Measurements from ENCODE around the gene SPIN2A. TPM values are rescaled to one million over a fixed set of nuclear protein-coding genes. Genes with fewer than 3 reads are reported as not detected.
"Not testable (repeated sequence)": the region's sequence is repeated elsewhere in the genome, so short reads cannot be mapped to it uniquely, and the experiment has no call there.

SPIN2A gene
- total and polyA plus RNA-seq, 7 donors: 0.60 to 1.4 TPM; not detected in 5

DNA sequence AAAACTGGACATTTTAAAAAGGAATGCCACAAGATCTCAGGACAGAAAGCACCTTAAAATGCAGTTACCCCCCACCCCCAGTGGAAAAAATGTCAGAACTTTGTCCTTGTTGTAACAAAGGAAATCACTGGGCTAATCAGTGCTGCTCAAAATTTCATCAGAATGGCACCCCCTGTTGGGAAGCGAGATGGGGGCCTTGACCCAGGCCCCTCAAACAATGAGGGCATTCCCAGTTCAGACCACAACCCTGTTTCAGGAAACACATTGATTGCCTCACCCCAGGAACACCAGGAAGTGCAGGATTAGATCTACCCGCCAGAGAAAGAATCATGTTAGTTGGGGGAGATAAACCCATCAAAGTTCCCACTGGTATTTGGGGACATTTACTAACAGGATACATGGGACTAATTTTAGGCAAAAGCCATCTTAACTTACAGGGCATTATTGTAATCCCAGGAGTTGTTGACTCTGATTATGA, 32.2 kb downstream of the SPIN2A start:
- H3K4me1 ChIP-seq: no peaks in the 10 kb centered on the region
- no peaks in the 10 kb centered on the region for H3K27me3 ChIP-seq
- no peak overlapping the region for H3K27ac ChIP-seq
- no peak overlapping the region for H3K4me3 ChIP-seq
- 36 to 92% methylated on average over 2 of the region's 2 CpGs for WGBS, 2 donors
- DNase-seq: no peak
- intact Hi-C loops (cut with DNase I): no loop called here
- H3K9me3 ChIP-seq: no peaks in the 10 kb centered on the region
- TF ChIP-seq POLR2A (IDR thresholded peaks at IDR 0.05) (no peak), POLR2AphosphoS5 (IDR thresholded peaks at IDR 0.05) (no peak), EP300 (IDR thresholded peaks at IDR 0.05) (no peak)
- TF ChIP-seq, protein P1, sequence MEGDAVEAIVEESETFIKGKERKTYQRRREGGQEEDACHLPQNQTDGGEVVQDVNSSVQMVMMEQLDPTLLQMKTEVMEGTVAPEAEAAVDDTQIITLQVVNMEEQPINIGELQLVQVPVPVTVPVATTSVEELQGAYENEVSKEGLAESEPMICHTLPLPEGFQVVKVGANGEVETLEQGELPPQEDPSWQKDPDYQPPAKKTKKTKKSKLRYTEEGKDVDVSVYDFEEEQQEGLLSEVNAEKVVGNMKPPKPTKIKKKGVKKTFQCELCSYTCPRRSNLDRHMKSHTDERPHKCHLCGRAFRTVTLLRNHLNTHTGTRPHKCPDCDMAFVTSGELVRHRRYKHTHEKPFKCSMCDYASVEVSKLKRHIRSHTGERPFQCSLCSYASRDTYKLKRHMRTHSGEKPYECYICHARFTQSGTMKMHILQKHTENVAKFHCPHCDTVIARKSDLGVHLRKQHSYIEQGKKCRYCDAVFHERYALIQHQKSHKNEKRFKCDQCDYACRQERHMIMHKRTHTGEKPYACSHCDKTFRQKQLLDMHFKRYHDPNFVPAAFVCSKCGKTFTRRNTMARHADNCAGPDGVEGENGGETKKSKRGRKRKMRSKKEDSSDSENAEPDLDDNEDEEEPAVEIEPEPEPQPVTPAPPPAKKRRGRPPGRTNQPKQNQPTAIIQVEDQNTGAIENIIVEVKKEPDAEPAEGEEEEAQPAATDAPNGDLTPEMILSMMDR (IDR thresholded peaks at IDR 0.05): no peak
- H3K36me3 ChIP-seq: peaks cover 0 to 8% (median 0%) of the 10 kb centered on the region in 4 donors

DNA sequence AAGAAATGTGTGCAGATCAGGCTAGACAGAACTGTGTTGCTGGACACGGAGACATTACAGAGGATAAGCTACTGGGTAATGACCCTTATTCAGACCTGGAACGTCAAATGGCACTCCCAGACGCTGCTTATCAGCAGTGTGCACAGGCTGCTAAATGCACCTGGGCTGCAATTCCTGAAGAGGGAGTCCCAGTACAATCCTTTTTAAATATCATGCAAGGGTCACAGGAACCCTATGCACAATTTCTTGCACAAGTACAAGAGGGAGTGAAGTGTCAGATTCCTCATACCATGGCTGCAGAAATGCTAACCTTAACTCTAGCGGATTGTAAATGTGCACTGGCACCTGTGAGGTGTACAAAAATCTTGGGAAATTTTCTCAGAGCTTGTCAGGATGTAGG, 32.8 kb downstream of the SPIN2A start:
- no peaks in the 10 kb centered on the region for H3K27me3 ChIP-seq
- H3K27ac ChIP-seq: no peak overlapping the region
- intact Hi-C loops (cut with DNase I): no loop called here
- H3K4me1 ChIP-seq: no peaks in the 10 kb centered on the region
- 24 to 90% methylated on average over 4 of the region's 4 CpGs for WGBS, 2 donors
- TF ChIP-seq POLR2AphosphoS5 (IDR thresholded peaks at IDR 0.05): no peak
- TF ChIP-seq, protein P1 (IDR thresholded peaks at IDR 0.05): no peak
- TF ChIP-seq POLR2A (IDR thresholded peaks at IDR 0.05): no peak
- no peak for TF ChIP-seq EP300 (IDR thresholded peaks at IDR 0.05)
- H3K9me3 ChIP-seq: no peaks in the 10 kb centered on the region
- DNase-seq: no peak
- no peak overlapping the region for H3K4me3 ChIP-seq
- peaks cover 0 to 8% (median 0%) of the 10 kb centered on the region in 4 donors for H3K36me3 ChIP-seq

DNA sequence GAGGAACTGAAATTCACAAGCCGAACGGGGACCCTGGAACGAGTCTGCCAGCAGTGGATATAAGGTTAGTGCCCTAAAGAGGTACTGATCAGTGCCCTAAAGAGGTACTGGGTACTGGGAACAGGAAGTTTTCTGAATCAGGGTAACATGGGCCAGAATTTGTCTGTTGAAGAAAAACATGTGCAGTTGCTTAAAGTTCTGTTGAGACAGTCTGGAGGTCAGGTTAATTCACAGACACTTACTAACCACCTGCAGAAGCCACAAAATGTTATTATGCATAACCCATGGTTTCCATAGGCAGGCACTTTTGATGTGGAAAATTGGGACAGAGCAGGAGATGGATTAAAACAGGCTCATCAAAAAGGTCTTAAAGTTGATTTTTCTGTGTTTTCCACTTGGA, 33.7 kb downstream of the SPIN2A start:
- peaks cover 0 to under 1% (median 0%) of the 10 kb centered on the region in 4 donors for H3K36me3 ChIP-seq
- 94 to 95% methylated on average over 3 of the region's 3 CpGs for WGBS, 2 donors
- H3K27me3 ChIP-seq: no peaks in the 10 kb centered on the region
- H3K9me3 ChIP-seq: no peaks in the 10 kb centered on the region
- no peak for TF ChIP-seq POLR2AphosphoS5 (IDR thresholded peaks at IDR 0.05)
- no peaks in the 10 kb centered on the region for H3K4me1 ChIP-seq
- no peak overlapping the region for H3K4me3 ChIP-seq
- no peak for DNase-seq
- intact Hi-C loops (cut with DNase I): no loop called here
- H3K27ac ChIP-seq: no peak overlapping the region

DNA sequence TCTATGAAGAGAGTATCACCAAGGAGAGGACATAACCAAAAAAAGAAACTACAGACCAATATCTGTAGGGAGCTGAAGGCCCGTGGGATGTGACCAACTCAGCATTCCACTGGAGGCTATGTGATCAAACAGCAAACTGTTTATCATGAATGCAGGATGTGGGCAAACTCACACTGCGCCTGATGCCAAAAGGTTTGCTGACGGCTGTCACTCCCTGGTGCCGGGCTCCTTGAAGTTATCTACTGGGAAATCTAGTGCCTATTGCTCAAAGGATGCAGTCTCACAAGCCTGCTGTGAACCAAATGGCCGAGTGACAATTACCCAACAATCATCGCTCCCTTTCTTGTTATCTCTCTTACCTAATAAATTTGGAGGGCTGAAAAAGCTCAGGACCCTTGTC, 34.3 kb downstream of the SPIN2A start:
- 76 to 94% methylated on average over 6 of the region's 6 CpGs for WGBS, 2 donors
- DNase-seq; H3K27me3 ChIP-seq; H3K9me3 ChIP-seq; H3K36me3 ChIP-seq; H3K27ac ChIP-seq; H3K4me1 ChIP-seq; H3K4me3 ChIP-seq; intact Hi-C loops (cut with DNase I): not testable (repeated sequence)

Other genes with a start within 250 kb of the SPIN2A start
- 10 to 100 TPM in 1 of 4 donors, 1 to 10 TPM in 3; 6.5 to 16.9 (median 9.3) TPM for gene SPIN3, start 141.9 kb downstream of the SPIN2A start, total RNA-seq
- 1 to 10 TPM; 1.6 to 4.2 (median 3.8) TPM for gene SPIN3, start 141.9 kb downstream of the SPIN2A start, polyA plus RNA-seq
- gene SPIN2B, start 15.8 kb downstream of the SPIN2A start, total RNA-seq: 10 to 100 TPM in 3 of 4 donors, 1 to 10 TPM in 1; 9.1 to 11.9 (median 10.4) TPM
- 10 to 100 TPM in 2 of 3 donors, 1 to 10 TPM in 1; 8.4 to 12.0 (median 12.0) TPM for gene SPIN2B, start 15.8 kb downstream of the SPIN2A start, polyA plus RNA-seq
- 10 to 100 TPM in 1 of 4 donors, 1 to 10 TPM in 1, not detected in 2; 1.3 to 22.2 TPM for gene FAAH2, start 149.3 kb upstream of the SPIN2A start, total RNA-seq
- gene FAAH2, start 149.3 kb upstream of the SPIN2A start, polyA plus RNA-seq: 1 to 10 TPM; 3.2 to 3.8 (median 3.6) TPM

All from sigmoid colon (tissue), 7 donors.